Smooth muscle cell (in vitro differentiated cells): ENCODE data around the gene ARVCF. TPM values are rescaled to one million over a fixed set of nuclear protein-coding genes. Genes with fewer than 3 reads are reported as not detected.

Experiments
- DNase-seq: peaks from one replicate; lab custom pipeline; 2025; ENCODE audit not compliant: unreplicated experiment; lab: John Stamatoyannopoulos, UW
- H2AFZ ChIP-seq: fragments of 200-600 bp; sonication (generic); 2 replicates; pipeline ENCODE4 v1.6.0; 2016; ENCODE audit warnings: antibody characterized with exemption, low read depth, mild to moderate bottlenecking
- H3F3A ChIP-seq: fragments of 200-600 bp; sonication (generic); 2 replicates; pipeline ENCODE4 v1.6.0; 2017; ENCODE audit warnings: antibody characterized with exemption, low read depth
- H3K27ac ChIP-seq: fragments of 200-600 bp; sonication (generic); 2 replicates; pipeline ENCODE4 v1.5.1; 2016; ENCODE audit warnings: low read depth, mild to moderate bottlenecking
- H3K27me3 ChIP-seq: fragments of 200-600 bp; sonication (generic); 2 replicates; pipeline ENCODE4 v1.6.1; 2016; ENCODE audit warnings: low read depth, mild to moderate bottlenecking
- H3K36me3 ChIP-seq: fragments of 200-600 bp; sonication (generic); 2 replicates; pipeline ENCODE4 v1.5.1; 2016; ENCODE audit warnings: low read depth
- H3K4me1 ChIP-seq: fragments of 200-600 bp; sonication (generic); 2 replicates; pipeline ENCODE4 v1.5.1; 2016; ENCODE audit warnings: low read depth
- H3K4me2 ChIP-seq: fragments of 200-600 bp; sonication (generic); 2 replicates; pipeline ENCODE4 v1.6.0; 2016; ENCODE audit warnings: mild to moderate bottlenecking
- H3K4me3 ChIP-seq: fragments of 200-600 bp; sonication (generic); 2 replicates; pipeline ENCODE4 v1.5.1; 2016; ENCODE audit warnings: mild to moderate bottlenecking
- H3K79me2 ChIP-seq: fragments of 200-600 bp; sonication (generic); 2 replicates; pipeline ENCODE4 v1.6.0; 2016; ENCODE audit warnings: low read depth, mild to moderate bottlenecking
- H3K9ac ChIP-seq: fragments of 200-600 bp; sonication (generic); 2 replicates; pipeline ENCODE4 v1.6.0; 2016; ENCODE audit warnings: low read depth
- H3K9me3 ChIP-seq: fragments of 200-600 bp; sonication (generic); replicated peaks from 2 replicates; pipeline ENCODE4 v1.5.1; 2016; ENCODE audit warnings: low read depth
- H4K20me1 ChIP-seq: fragments of 200-600 bp; sonication (generic); 2 replicates; pipeline ENCODE4 v1.6.0; 2016; ENCODE audit warnings: low read depth
- WGBS: methylation state at CpG from one replicate; pipeline ENCODE4 v1.1.7; 2016; ENCODE audit warnings: low lambda C conversion rate; 5-methylcytosine and 5-hydroxymethylcytosine counted together
- polyA plus RNA-seq: library from polyadenylated mRNA; unstranded; fragments of >200 nt; fragmentation: Nextera tagmentation; extraction: Ambion mirVana; gene quantifications from 2 replicates; pipeline ENCODE4 v1.2.1, GENCODE V29; 2016
- total RNA-seq: library from RNA; depleted of rRNA; stranded (reverse); fragments of >200 nt; gene quantifications from 2 replicates; pipeline ENCODE4 v1.2.3, GENCODE V29; 2014
- TF ChIP-seq, protein P1 (sequence below): fragments of 200-600 bp; sonication (generic); IDR thresholded peaks from 2 replicates; pipeline ENCODE4 v1.5.1; 2017; ENCODE audit warnings: borderline replicate concordance, mild to moderate bottlenecking, antibody characterized with exemption; ENCODE audit not compliant: insufficient read depth, poor library complexity, severe bottlenecking

The ARVCF gene
- total and polyA plus RNA-seq, 2 experiments from 2014 or later = 5.4 to 10.6 TPM

- DNase-seq = no peak
- H3K27me3 ChIP-seq = no peaks in the 10 kb centered on the region
- 80% methylated on average over 9 of the region's 9 CpGs for WGBS
- H3K4me3 ChIP-seq = no peak overlapping the region
- no peaks in the 10 kb centered on the region for H4K20me1 ChIP-seq
- TF ChIP-seq, protein P1, sequence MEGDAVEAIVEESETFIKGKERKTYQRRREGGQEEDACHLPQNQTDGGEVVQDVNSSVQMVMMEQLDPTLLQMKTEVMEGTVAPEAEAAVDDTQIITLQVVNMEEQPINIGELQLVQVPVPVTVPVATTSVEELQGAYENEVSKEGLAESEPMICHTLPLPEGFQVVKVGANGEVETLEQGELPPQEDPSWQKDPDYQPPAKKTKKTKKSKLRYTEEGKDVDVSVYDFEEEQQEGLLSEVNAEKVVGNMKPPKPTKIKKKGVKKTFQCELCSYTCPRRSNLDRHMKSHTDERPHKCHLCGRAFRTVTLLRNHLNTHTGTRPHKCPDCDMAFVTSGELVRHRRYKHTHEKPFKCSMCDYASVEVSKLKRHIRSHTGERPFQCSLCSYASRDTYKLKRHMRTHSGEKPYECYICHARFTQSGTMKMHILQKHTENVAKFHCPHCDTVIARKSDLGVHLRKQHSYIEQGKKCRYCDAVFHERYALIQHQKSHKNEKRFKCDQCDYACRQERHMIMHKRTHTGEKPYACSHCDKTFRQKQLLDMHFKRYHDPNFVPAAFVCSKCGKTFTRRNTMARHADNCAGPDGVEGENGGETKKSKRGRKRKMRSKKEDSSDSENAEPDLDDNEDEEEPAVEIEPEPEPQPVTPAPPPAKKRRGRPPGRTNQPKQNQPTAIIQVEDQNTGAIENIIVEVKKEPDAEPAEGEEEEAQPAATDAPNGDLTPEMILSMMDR = no peak
- H3K4me1 ChIP-seq = no peaks in the 10 kb centered on the region
- H3K9ac ChIP-seq = no peak overlapping the region
- H3K79me2 ChIP-seq = no peaks in the 10 kb centered on the region
- no peaks in the 10 kb centered on the region for H3F3A ChIP-seq
- H3K4me2 ChIP-seq = no peak overlapping the region
- H3K36me3 ChIP-seq = no peaks in the 10 kb centered on the region
- H3K27ac ChIP-seq = no peak overlapping the region
- no peak overlapping the region for H2AFZ ChIP-seq
- no peaks in the 10 kb centered on the region for H3K9me3 ChIP-seq
These were observed 83.0 kb downstream of the ARVCF start for GRCh38 chr22:19933341-19934241.

- H2AFZ ChIP-seq = no peak overlapping the region
- H3K4me2 ChIP-seq = no peak overlapping the region
- H3F3A ChIP-seq = no peaks in the 10 kb centered on the region
- no peak overlapping the region for H3K4me3 ChIP-seq
- no peak overlapping the region for H3K9ac ChIP-seq
- TF ChIP-seq, protein P1 = no peak
- 89% methylated on average over 12 of the region's 12 CpGs for WGBS
- no peaks in the 10 kb centered on the region for H3K36me3 ChIP-seq
- H3K9me3 ChIP-seq = no peaks in the 10 kb centered on the region
- H3K27ac ChIP-seq = no peak overlapping the region
- no peaks in the 10 kb centered on the region for H4K20me1 ChIP-seq
- no peaks in the 10 kb centered on the region for H3K27me3 ChIP-seq
- no peaks in the 10 kb centered on the region for H3K79me2 ChIP-seq
- no peak for DNase-seq
- H3K4me1 ChIP-seq = no peaks in the 10 kb centered on the region
These were observed 84.0 kb downstream of the ARVCF start for GRCh38 chr22:19932367-19933206.

DNA sequence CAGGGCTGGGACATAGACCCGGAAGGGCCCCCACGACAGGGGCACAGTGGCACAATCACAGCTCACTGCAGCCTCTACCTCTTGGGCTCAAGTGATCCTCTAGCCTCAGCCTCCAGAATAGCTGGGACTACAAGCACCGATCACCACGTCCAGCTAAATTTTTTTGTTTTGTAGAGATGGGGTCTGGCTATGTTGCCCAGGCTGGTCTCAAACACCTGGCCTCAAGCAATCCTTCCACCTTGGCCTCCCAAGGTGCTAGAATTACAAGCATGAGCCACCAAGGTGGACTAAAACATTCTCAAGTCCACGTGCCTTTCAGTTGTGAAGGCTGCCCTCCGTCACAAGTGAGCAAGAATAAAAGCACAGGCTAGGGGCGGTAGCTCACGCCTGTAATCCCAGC, 85.1 kb downstream of the ARVCF start:
- no peak for DNase-seq
- Histone ChIP-seq H3F3A (no peaks in the 10 kb centered on the region), H4K20me1 (no peaks in the 10 kb centered on the region), H2AFZ (no peak overlapping the region), H3K4me2 (no peak overlapping the region), H3K9ac (no peak overlapping the region), H3K4me3 (no peak overlapping the region), H3K27ac (no peak overlapping the region), H3K79me2 (no peaks in the 10 kb centered on the region), H3K9me3 (no peaks in the 10 kb centered on the region), H3K27me3 (no peaks in the 10 kb centered on the region), H3K36me3 (no peaks in the 10 kb centered on the region), H3K4me1 (no peaks in the 10 kb centered on the region)
- WGBS = 91% methylated on average over 8 of the region's 8 CpGs
- TF ChIP-seq, protein P1 = no peak
